ENCODE results near the gene FBXL15. TPM values are rescaled to one million over a fixed set of nuclear protein-coding genes. Genes with fewer than 3 reads are reported as not detected.

FBXL15 gene
- total RNA-seq, 2 donors from 2014 or later: 22.2 to 36.3 TPM

DNA sequence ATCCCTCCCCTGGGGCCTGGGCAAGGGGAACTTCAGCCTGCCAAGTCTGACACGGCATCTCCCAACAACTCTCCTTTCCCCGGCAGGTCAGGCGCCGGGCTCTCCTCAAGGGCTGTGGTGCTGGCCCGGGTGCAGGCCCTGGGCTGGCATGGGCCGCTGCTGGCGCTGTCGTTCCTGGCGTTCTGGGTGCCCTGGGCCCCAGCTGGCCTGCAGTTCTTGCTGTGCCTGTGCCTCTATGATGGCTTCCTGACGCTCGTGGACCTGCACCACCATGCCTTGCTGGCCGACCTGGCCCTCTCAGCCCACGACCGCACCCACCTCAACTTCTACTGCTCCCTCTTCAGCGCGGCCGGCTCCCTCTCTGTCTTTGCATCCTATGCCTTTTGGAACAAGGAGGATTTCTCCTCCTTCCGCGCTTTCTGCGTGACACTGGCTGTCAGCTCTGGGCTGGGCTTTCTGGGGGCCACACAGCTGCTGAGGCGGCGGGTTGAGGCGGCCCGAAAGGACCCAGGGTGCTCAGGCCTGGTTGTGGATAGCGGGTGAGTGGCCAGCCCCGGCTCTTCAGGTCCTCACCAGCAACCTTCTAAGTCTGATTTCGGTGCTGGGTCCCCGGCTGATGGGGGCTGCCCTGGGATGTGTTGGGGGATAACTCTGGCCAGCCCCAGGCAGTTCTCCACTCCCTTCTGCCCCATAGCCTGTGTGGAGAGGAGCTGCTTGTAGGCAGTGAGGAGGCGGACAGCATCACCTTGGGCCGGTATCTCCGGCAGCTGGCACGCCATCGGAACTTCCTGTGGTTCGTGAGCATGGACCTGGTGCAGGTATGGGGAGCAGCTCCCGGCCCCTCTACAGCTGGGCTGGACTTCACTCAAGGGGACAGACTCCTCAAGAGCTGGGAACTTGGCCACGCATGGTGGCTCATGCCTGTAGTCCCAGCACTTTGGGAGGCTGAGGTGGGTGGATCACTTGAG is 50.2 kb downstream of the FBXL15 start:
- intact Hi-C loops (cut with DNase I): no loop called here
- H3K27me3 ChIP-seq (replicated peaks; ENCODE audit: insufficient read depth): no peaks in the 10 kb centered on the region
- H3K4me1 ChIP-seq (replicated peaks): no peaks in the 10 kb centered on the region
- no peak overlapping the region for H3K4me3 ChIP-seq
- no peaks in the 10 kb centered on the region for H3K9me3 ChIP-seq
- no peaks in the 10 kb centered on the region for H3K36me3 ChIP-seq
- no peak for DNase-seq (ENCODE audit: low spot score)
- 94% methylated on average over 36 of the region's 36 CpGs for WGBS
- H3K27ac ChIP-seq: no peak overlapping the region
- TF ChIP-seq POLR2A (IDR thresholded peaks at IDR 0.05): no peak
- TF ChIP-seq, protein P1, sequence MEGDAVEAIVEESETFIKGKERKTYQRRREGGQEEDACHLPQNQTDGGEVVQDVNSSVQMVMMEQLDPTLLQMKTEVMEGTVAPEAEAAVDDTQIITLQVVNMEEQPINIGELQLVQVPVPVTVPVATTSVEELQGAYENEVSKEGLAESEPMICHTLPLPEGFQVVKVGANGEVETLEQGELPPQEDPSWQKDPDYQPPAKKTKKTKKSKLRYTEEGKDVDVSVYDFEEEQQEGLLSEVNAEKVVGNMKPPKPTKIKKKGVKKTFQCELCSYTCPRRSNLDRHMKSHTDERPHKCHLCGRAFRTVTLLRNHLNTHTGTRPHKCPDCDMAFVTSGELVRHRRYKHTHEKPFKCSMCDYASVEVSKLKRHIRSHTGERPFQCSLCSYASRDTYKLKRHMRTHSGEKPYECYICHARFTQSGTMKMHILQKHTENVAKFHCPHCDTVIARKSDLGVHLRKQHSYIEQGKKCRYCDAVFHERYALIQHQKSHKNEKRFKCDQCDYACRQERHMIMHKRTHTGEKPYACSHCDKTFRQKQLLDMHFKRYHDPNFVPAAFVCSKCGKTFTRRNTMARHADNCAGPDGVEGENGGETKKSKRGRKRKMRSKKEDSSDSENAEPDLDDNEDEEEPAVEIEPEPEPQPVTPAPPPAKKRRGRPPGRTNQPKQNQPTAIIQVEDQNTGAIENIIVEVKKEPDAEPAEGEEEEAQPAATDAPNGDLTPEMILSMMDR (IDR thresholded peaks at IDR 0.05): no peak
- no peak for TF ChIP-seq POLR2AphosphoS5 (IDR thresholded peaks at IDR 0.05)

MicroRNAs encoded within 50 kb of the gene (microRNA counts, 767-probe panel; counts per million panel counts)
- 0 to 431 counts per million in 2 donors for microRNA hsa-miR-146b-3p
- 0 to 431 counts per million in 2 donors for microRNA hsa-miR-146b-5p

Small RNA genes within 50 kb of the gene (microRNA-seq; reads per million reads assigned to microRNA genes)
- 173 reads per million, percentile 77 among the genes with 10 or more reads in this experiment for gene MIR146B

Small RNA genes within 50 kb of the gene (small RNA-seq; reads per million reads assigned to genes)
- gene MIR146B: 2,862 to 3,043 reads per million in 2 donors

Other genes starting within 250 kb of the FBXL15 start
- gene ELOVL3, start 194.5 kb upstream of the FBXL15 start, total RNA-seq: 1 to 10 TPM in 1 of 2 donors, not detected in 1; 4.4 TPM
- not detected for gene PITX3, start 179.3 kb upstream of the FBXL15 start, total RNA-seq
- gene GBF1, start 175.3 kb upstream of the FBXL15 start, total RNA-seq: 10 to 100 TPM; 53.1 to 59.1 TPM
- 10 to 100 TPM; 22.5 to 40.4 TPM for gene NFKB2, start 25.1 kb upstream of the FBXL15 start, total RNA-seq
- 10 to 100 TPM in 1 of 2 donors, 1 to 10 TPM in 1; 1.0 to 10.9 TPM for gene PSD, start 2.1 kb upstream of the FBXL15 start, total RNA-seq
- gene CUEDC2, start 11.7 kb downstream of the FBXL15 start, total RNA-seq: 10 to 100 TPM; 70.2 to 81.7 TPM
- gene C10orf95, start 30.7 kb downstream of the FBXL15 start, total RNA-seq: 1 to 10 TPM in 1 of 2 donors, under 1 TPM in 1; 0.85 to 3.7 TPM
- 10 to 100 TPM; 75.6 to 95.9 TPM for gene ACTR1A, start 81.9 kb downstream of the FBXL15 start, total RNA-seq
- 10 to 100 TPM; 17.4 to 20.4 TPM for gene SUFU, start 83.1 kb downstream of the FBXL15 start, total RNA-seq
- 100 to 1,000 TPM; 148 to 222 TPM for gene TRIM8, start 223.6 kb downstream of the FBXL15 start, total RNA-seq